DND-41 (cell line): ENCODE data around the gene MAFB.

ENCODE experiments used
- CTCF ChIP-seq: IDR thresholded peaks from 2 replicates; pipeline ENCODE4 v1.5.1; 2012; ENCODE audit warnings: borderline replicate concordance, low read length, moderate library complexity, mild to moderate bottlenecking; ENCODE audit not compliant: poor library complexity, severe bottlenecking; ENCODE audit errors: extremely low read depth
- EZH2 ChIP-seq: IDR thresholded peaks from 3 replicates; pipeline ENCODE4 v1.6.1; 2012; ENCODE audit warnings: borderline replicate concordance, low read depth, mild to moderate bottlenecking, moderate library complexity, low read length, inconsistent platforms; ENCODE audit not compliant: severe bottlenecking

- TF ChIP-seq EZH2: no peak
- no peak for TF ChIP-seq CTCF
These were observed 2.0 kb upstream of the MAFB start for GRCh38 chr20:40690836-40691565.
